Mucosa of stomach (tissue), 1 donor: ENCODE data around the gene CHRM4.

Experiments used
- H3K27me3 ChIP-seq: one replicate; pipeline ENCODE4 v1.7.0; 2013; ENCODE audit warnings: mild to moderate bottlenecking, low read length; ENCODE audit not compliant: control insufficient read depth, insufficient read depth
- H3K36me3 ChIP-seq: one replicate; pipeline ENCODE4 v1.7.0; 2013; ENCODE audit warnings: low read length; ENCODE audit not compliant: control insufficient read depth, insufficient read depth
- H3K4me1 ChIP-seq: one replicate; pipeline ENCODE4 v1.7.0; 2013; ENCODE audit warnings: mild to moderate bottlenecking, low read length; ENCODE audit not compliant: control insufficient read depth, insufficient read depth
- H3K4me3 ChIP-seq: one replicate; pipeline ENCODE4 v1.7.0; 2013; ENCODE audit warnings: low read length
- H3K9ac ChIP-seq: one replicate; pipeline ENCODE4 v1.7.0; 2013; ENCODE audit warnings: mild to moderate bottlenecking, low read length, moderate library complexity
- H3K9me3 ChIP-seq: one replicate; pipeline ENCODE4 v1.7.0; 2013; ENCODE audit warnings: mild to moderate bottlenecking, low read length, moderate library complexity; ENCODE audit not compliant: control insufficient read depth
- donor health status: Pancreatic carcinoma.

CHRM4 gene

GRCh38 chr11:46418751-46419150, 27.2 kb upstream of the CHRM4 start:
- Histone ChIP-seq H3K36me3 (peaks cover 5% of the 10 kb centered on the region), H3K9me3 (no peaks in the 10 kb centered on the region)

GRCh38 chr11:46417711-46418110, 26.1 kb upstream of the CHRM4 start:
- Histone ChIP-seq H3K9me3 (no peaks in the 10 kb centered on the region), H3K27me3 (no peaks in the 10 kb centered on the region), H3K4me3 (no peak overlapping the region), H3K9ac (no peak overlapping the region), H3K4me1 (no peaks in the 10 kb centered on the region), H3K36me3 (peaks cover 5% of the 10 kb centered on the region)

More at GRCh38 chr11:46418751-46419150, 27.2 kb upstream of the CHRM4 start:
- Histone ChIP-seq H3K27me3 (no peaks in the 10 kb centered on the region), H3K9ac (no peak overlapping the region), H3K4me1 (no peaks in the 10 kb centered on the region), H3K4me3 (no peak overlapping the region)

GRCh38 chr11:46414879-46415278, 23.3 kb upstream of the CHRM4 start:
- H3K9me3 ChIP-seq = no peaks in the 10 kb centered on the region
- no peaks in the 10 kb centered on the region for H3K4me1 ChIP-seq
- H3K9ac ChIP-seq = no peak overlapping the region
- H3K27me3 ChIP-seq = no peaks in the 10 kb centered on the region
- H3K36me3 ChIP-seq = peaks cover 5% of the 10 kb centered on the region
- H3K4me3 ChIP-seq = no peak overlapping the region

GRCh38 chr11:46414466-46414796, 22.9 kb upstream of the CHRM4 start:
- Histone ChIP-seq H3K4me3 (no peak overlapping the region), H3K27me3 (no peaks in the 10 kb centered on the region), H3K9ac (no peak overlapping the region), H3K4me1 (no peaks in the 10 kb centered on the region), H3K36me3 (peaks cover 9% of the 10 kb centered on the region), H3K9me3 (no peaks in the 10 kb centered on the region)

- no peaks in the 10 kb centered on the region for H3K27me3 ChIP-seq
- no peaks in the 10 kb centered on the region for H3K9me3 ChIP-seq
- no peaks in the 10 kb centered on the region for H3K4me1 ChIP-seq
- H3K4me3 ChIP-seq = no peak overlapping the region
- no peak overlapping the region for H3K9ac ChIP-seq
- peaks cover 10% of the 10 kb centered on the region for H3K36me3 ChIP-seq
Observed at GRCh38 chr11:46413760-46414465, 22.3 kb upstream of the CHRM4 start.

GRCh38 chr11:46410021-46410420, 18.4 kb upstream of the CHRM4 start:
- Histone ChIP-seq H3K9ac (no peak overlapping the region), H3K4me3 (no peak overlapping the region), H3K4me1 (no peaks in the 10 kb centered on the region), H3K9me3 (no peaks in the 10 kb centered on the region), H3K27me3 (no peaks in the 10 kb centered on the region), H3K36me3 (peaks cover 9% of the 10 kb centered on the region)

GRCh38 chr11:46408407-46408986, 16.9 kb upstream of the CHRM4 start:
- Histone ChIP-seq H3K9ac (no peak overlapping the region), H3K27me3 (no peaks in the 10 kb centered on the region), H3K36me3 (peaks cover 9% of the 10 kb centered on the region), H3K4me3 (no peak overlapping the region), H3K4me1 (no peaks in the 10 kb centered on the region), H3K9me3 (no peaks in the 10 kb centered on the region)

- no peaks in the 10 kb centered on the region for H3K9me3 ChIP-seq
- no peak overlapping the region for H3K9ac ChIP-seq
- no peak overlapping the region for H3K4me3 ChIP-seq
- no peaks in the 10 kb centered on the region for H3K4me1 ChIP-seq
- peaks cover 9% of the 10 kb centered on the region for H3K36me3 ChIP-seq
- H3K27me3 ChIP-seq = no peaks in the 10 kb centered on the region
Observed at GRCh38 chr11:46407635-46408034, 16.1 kb upstream of the CHRM4 start.

GRCh38 chr11:46404476-46405017, 13.0 kb upstream of the CHRM4 start:
- peaks cover 6% of the 10 kb centered on the region for H3K36me3 ChIP-seq
- no peaks in the 10 kb centered on the region for H3K9me3 ChIP-seq
- no peak overlapping the region for H3K4me3 ChIP-seq
- H3K4me1 ChIP-seq = no peaks in the 10 kb centered on the region
- H3K9ac ChIP-seq = no peak overlapping the region
- H3K27me3 ChIP-seq = no peaks in the 10 kb centered on the region

GRCh38 chr11:46402957-46403902, 11.7 kb upstream of the CHRM4 start:
- peaks cover 3% of the 10 kb centered on the region for H3K36me3 ChIP-seq
- no peaks in the 10 kb centered on the region for H3K4me1 ChIP-seq
- H3K27me3 ChIP-seq = no peaks in the 10 kb centered on the region
- no peaks in the 10 kb centered on the region for H3K9me3 ChIP-seq
- H3K9ac ChIP-seq = no peak overlapping the region
- no peak overlapping the region for H3K4me3 ChIP-seq

GRCh38 chr11:46397526-46397925, 6.0 kb upstream of the CHRM4 start:
- peaks cover 2% of the 10 kb centered on the region for H3K27me3 ChIP-seq
- H3K36me3 ChIP-seq = peaks cover 6% of the 10 kb centered on the region
- H3K9me3 ChIP-seq = no peaks in the 10 kb centered on the region
- no peak overlapping the region for H3K4me3 ChIP-seq
- H3K4me1 ChIP-seq = peaks cover 9% of the 10 kb centered on the region
- no peak overlapping the region for H3K9ac ChIP-seq

- Histone ChIP-seq H3K9ac (no peak overlapping the region), H3K4me3 (no peak overlapping the region), H3K36me3 (peaks cover 6% of the 10 kb centered on the region), H3K27me3 (peaks cover 34% of the 10 kb centered on the region), H3K4me1 (peaks cover 32% of the 10 kb centered on the region), H3K9me3 (no peaks in the 10 kb centered on the region)
Observed at GRCh38 chr11:46393759-46394158, 2.2 kb upstream of the CHRM4 start.
